Osteoblast (primary cell): ENCODE measurements around the gene FHIT. TPM values are rescaled to one million over a fixed set of nuclear protein-coding genes. Genes with fewer than 3 reads are reported as not detected.

Experiments
- DNase-seq: peaks from one replicate; pipeline ENCODE4 v3.0.0; 2011; ENCODE audit warnings: low spot score, mixed read lengths; ENCODE audit not compliant: insufficient read length; ENCODE audit errors: missing footprints
- H2AFZ ChIP-seq: 2 replicates; pipeline ENCODE4 v1.6.0; 2011; ENCODE audit warnings: mild to moderate bottlenecking, low read length
- H3K27ac ChIP-seq: 2 replicates; pipeline ENCODE4 v1.5.1; 2011; ENCODE audit warnings: mild to moderate bottlenecking, low read depth, low read length, moderate library complexity
- H3K27me3 ChIP-seq: 2 replicates; pipeline ENCODE4 v1.6.0; 2012; ENCODE audit warnings: mild to moderate bottlenecking, control low read depth, inconsistent platforms, low read length, moderate library complexity; ENCODE audit not compliant: insufficient read depth
- H3K36me3 ChIP-seq: 2 replicates; pipeline ENCODE4 v1.5.1; 2011; ENCODE audit warnings: mild to moderate bottlenecking, low read length, control low read depth, moderate library complexity; ENCODE audit not compliant: insufficient read depth
- H3K4me1 ChIP-seq: 2 replicates; pipeline ENCODE4 v1.5.1; 2011; ENCODE audit warnings: mild to moderate bottlenecking, low read length, control low read depth, moderate library complexity; ENCODE audit not compliant: insufficient read depth
- H3K4me2 ChIP-seq: 2 replicates; pipeline ENCODE4 v1.6.0; 2011; ENCODE audit warnings: mild to moderate bottlenecking, low read length; ENCODE audit not compliant: insufficient read depth
- H3K4me3 ChIP-seq: fragments of 200-600 bp; sonication (generic); 3 replicates; pipeline ENCODE4 v1.5.1; 2012; ENCODE audit warnings: mild to moderate bottlenecking, low read length, inconsistent platforms; ENCODE audit not compliant: insufficient read depth
- H3K79me2 ChIP-seq: 2 replicates; pipeline ENCODE4 v1.6.0; 2012; ENCODE audit warnings: mild to moderate bottlenecking, low read length, control low read depth, inconsistent platforms; ENCODE audit not compliant: insufficient read depth
- H3K9me3 ChIP-seq: 2 replicates; pipeline ENCODE4 v1.5.1; 2011; ENCODE audit warnings: low read depth, low read length, control low read depth
- H4K20me1 ChIP-seq: 2 replicates; pipeline ENCODE4 v1.6.0; 2012; ENCODE audit warnings: mild to moderate bottlenecking, low read length, control low read depth; ENCODE audit not compliant: insufficient read depth
- total RNA-seq: library from RNA; depleted of rRNA; stranded (reverse); fragments of >200 nt; gene quantifications from 2 replicates; pipeline ENCODE4 v1.2.3, GENCODE V29; 2012
- TF ChIP-seq, protein P1 (sequence below): IDR thresholded peaks from 2 replicates; pipeline ENCODE4 v1.5.1; 2011; ENCODE audit warnings: mild to moderate bottlenecking, low read depth, low read length, moderate library complexity; ENCODE audit errors: extremely low read depth

Gene FHIT
- total RNA-seq, 1 donor: 3.3 TPM

DNA sequence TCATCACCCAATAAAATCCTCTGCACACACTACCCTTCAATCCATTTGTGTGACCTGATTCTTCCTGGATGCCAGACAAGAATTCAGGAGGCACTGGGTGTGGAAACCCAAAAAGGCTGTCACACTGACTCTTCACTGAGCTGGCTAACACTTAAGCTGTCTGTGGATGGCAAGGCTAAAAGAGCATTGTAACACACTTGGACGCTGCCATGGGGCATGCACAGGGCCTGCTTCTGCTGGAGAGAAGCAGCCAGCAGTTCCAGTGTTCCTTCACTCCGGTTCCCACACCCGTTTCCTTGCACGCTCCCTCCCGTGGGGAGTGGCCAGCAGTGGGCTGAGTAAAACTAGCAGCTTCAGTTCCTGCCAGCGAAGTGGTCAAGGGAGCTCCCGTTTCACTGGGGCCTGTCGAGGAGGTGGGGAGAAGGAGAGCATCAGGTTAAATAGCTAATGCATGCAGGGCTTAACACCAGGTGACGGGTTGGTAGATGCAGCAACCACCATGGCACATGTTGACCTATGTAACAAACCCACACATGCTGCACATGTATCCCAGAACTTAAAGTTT is 737.1 kb downstream of the FHIT start:
- Histone ChIP-seq H3K9me3 (no peaks in the 10 kb centered on the region), H3K4me2 (no peak overlapping the region), H3K27me3 (no peaks in the 10 kb centered on the region), H3K79me2 (no peaks in the 10 kb centered on the region), H2AFZ (no peak overlapping the region), H3K27ac (no peak overlapping the region), H3K4me1 (no peaks in the 10 kb centered on the region), H3K4me3 (no peak overlapping the region), H3K36me3 (no peaks in the 10 kb centered on the region), H4K20me1 (no peaks in the 10 kb centered on the region)
- TF ChIP-seq, protein P1, sequence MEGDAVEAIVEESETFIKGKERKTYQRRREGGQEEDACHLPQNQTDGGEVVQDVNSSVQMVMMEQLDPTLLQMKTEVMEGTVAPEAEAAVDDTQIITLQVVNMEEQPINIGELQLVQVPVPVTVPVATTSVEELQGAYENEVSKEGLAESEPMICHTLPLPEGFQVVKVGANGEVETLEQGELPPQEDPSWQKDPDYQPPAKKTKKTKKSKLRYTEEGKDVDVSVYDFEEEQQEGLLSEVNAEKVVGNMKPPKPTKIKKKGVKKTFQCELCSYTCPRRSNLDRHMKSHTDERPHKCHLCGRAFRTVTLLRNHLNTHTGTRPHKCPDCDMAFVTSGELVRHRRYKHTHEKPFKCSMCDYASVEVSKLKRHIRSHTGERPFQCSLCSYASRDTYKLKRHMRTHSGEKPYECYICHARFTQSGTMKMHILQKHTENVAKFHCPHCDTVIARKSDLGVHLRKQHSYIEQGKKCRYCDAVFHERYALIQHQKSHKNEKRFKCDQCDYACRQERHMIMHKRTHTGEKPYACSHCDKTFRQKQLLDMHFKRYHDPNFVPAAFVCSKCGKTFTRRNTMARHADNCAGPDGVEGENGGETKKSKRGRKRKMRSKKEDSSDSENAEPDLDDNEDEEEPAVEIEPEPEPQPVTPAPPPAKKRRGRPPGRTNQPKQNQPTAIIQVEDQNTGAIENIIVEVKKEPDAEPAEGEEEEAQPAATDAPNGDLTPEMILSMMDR: no peak
- DNase-seq: no peak

DNA sequence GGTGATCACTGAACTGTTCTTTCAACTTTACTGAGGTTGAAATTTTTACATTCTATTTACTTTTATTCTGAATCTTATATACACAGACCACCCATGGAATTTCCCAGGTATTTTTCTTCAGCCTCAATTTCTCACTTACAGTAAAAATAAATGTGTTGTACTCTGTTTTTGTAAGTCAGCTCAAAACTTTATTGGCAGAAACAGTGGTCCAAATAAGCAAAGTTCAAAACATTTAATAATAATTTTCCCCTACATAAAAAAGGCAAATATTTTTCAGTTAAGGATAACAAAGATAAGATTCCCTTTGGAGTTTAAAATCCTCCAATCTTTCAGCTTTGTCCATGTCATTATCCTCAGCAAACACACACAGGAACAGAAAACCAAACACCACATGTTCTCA is 738.0 kb downstream of the FHIT start:
- TF ChIP-seq, protein P1: no peak
- DNase-seq: no peak
- Histone ChIP-seq H3K79me2 (no peaks in the 10 kb centered on the region), H3K27me3 (no peaks in the 10 kb centered on the region), H3K4me2 (no peak overlapping the region), H3K9me3 (no peaks in the 10 kb centered on the region), H3K4me1 (no peaks in the 10 kb centered on the region), H3K36me3 (no peaks in the 10 kb centered on the region), H4K20me1 (no peaks in the 10 kb centered on the region), H3K4me3 (no peak overlapping the region), H2AFZ (no peak overlapping the region), H3K27ac (no peak overlapping the region)

DNA sequence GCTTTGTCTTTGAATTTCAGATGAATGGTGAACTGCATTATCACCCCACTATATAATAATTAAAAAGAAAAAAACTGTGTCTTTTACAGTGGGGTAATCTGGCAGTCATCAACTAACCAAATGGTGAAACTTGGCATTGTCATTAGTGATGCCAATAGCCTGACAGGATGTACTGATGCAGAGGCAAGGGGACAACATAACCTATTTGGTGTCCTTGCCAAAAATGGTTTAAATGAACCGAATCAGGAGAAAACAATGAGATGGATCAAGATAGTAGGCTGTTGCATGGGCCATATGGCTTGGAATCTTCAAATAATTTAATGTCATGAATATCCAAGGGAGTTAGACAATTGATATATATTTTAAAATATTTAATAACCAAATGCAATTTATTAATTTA is 738.7 kb downstream of the FHIT start:
- Histone ChIP-seq H3K4me2 (no peak overlapping the region), H3K4me1 (no peaks in the 10 kb centered on the region), H3K27ac (no peak overlapping the region), H3K36me3 (no peaks in the 10 kb centered on the region), H3K9me3 (no peaks in the 10 kb centered on the region), H4K20me1 (no peaks in the 10 kb centered on the region), H3K79me2 (no peaks in the 10 kb centered on the region), H2AFZ (no peak overlapping the region), H3K4me3 (no peak overlapping the region), H3K27me3 (no peaks in the 10 kb centered on the region)
- TF ChIP-seq, protein P1: no peak
- no peak for DNase-seq

DNA sequence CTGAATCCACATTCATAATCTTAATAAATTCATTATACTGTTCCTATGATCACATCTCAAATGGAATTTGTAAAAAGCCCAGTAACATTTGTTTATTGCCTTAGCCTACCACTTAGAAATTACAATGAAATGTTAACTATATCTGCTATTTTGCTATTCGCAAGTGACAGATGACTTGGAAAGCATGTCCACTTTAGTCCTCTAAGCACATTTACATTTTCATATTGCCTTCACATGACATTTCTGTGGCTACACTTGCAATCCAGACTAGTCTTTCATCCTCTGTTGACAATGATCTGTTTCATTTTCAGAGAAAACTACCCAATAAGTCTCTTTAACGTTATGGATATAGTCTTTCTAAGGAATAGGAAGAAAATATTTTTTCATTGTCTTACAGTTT is 741.8 kb downstream of the FHIT start:
- Histone ChIP-seq H3K9me3 (no peaks in the 10 kb centered on the region), H3K4me2 (no peak overlapping the region), H4K20me1 (no peaks in the 10 kb centered on the region), H3K27ac (no peak overlapping the region), H3K4me3 (no peak overlapping the region), H3K27me3 (no peaks in the 10 kb centered on the region), H3K36me3 (no peaks in the 10 kb centered on the region), H2AFZ (no peak overlapping the region), H3K4me1 (no peaks in the 10 kb centered on the region), H3K79me2 (no peaks in the 10 kb centered on the region)
- no peak for DNase-seq
- TF ChIP-seq, protein P1: no peak
